ENCODE results near the gene CCL25.

- TF ChIP-seq ZBTB33 (IDR thresholded peaks at IDR 0.05; ENCODE audit: borderline replicate concordance, low read depth) (no peak), CTCF (IDR thresholded peaks at IDR 0.05) (no peak), JUND (IDR thresholded peaks at IDR 0.05) (no peak), FOXM1 (IDR thresholded peaks at IDR 0.05; ENCODE audit: low read depth) (no peak), RFX5 (IDR thresholded peaks at IDR 0.05; ENCODE audit: low read length) (no peak)
Measured at GRCh38 chr19:8045872-8046568, 6.5 kb upstream of the CCL25 start.

All from SK-N-SH (cell line).